Ramos (cell line): ENCODE measurements around the gene TTC7B.

Experiments
- in situ Hi-C: fragments of 300-500 bp; cut with MboI; formaldehyde crosslinking; loops from one replicate; pipeline ENCODE4 v1.14.3; 2022; ENCODE audit warnings: low sequenced_read_pairs; ENCODE audit not compliant: unreplicated experiment

TTC7B gene

GRCh38 chr14:90780519-90780918 is 35.7 kb downstream of the TTC7B start:
- in situ Hi-C loops, result no loop called here

DNA sequence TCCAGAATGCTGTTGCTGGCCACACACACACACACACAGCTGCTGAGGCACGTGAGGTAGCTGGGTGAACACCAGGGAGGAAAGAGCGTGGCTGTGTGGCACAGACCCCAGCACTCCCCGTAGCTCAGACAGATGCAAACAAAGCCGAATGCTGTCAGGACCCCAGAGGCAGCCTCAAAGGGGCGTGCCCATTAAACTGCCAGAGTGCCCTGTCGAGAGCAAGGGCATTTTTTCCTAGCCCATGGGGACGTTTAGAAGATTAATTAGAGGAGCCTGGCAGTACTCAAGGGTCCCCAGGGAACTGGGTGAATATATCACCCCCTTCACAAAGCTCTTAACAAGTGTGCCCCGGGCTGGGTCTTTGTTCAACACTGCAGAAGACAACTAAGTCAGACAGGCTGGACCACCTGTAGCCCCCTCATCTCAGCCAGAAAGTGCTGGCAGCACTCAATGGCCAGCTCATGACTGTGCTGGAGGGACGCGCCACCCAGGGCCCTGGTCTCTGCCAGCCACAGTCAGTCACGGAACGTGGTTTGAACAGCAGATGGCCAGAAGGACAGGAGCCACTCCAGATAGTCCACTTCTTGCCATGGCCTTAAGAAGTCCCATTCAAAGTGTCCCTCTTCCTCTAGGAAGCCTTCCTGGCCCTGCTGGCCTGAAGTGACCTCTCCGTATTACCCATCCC is 37.5 kb downstream of the TTC7B start:
- in situ Hi-C loops, result no loop called here

- in situ Hi-C loops, result no loop called here
These were observed 38.3 kb downstream of the TTC7B start for GRCh38 chr14:90777830-90778485.

DNA sequence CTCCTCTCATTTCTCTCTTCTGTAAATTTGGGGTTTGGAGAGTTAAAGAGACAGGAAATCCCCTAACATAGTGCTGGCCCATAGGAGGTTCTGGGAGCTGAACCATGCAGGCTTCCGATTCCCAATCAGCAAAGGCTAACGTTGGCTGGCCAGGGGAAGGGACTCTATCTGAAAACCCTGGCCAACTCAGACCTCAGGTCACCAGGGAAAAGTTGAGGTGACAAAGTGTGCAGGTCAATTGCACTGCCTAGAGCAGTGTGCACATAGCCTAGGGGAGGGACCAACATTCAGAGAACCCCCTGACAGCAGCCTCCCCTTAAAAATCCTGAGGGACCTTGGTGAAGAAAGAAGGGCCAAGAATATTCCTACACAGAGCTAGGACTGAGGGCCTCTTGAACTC is 38.9 kb downstream of the TTC7B start:
- in situ Hi-C loops, result no loop called here

GRCh38 chr14:90775441-90775840 is 40.8 kb downstream of the TTC7B start:
- in situ Hi-C loops, result no loop called here

GRCh38 chr14:90774316-90774715 is 41.9 kb downstream of the TTC7B start:
- in situ Hi-C loops, result no loop called here

DNA sequence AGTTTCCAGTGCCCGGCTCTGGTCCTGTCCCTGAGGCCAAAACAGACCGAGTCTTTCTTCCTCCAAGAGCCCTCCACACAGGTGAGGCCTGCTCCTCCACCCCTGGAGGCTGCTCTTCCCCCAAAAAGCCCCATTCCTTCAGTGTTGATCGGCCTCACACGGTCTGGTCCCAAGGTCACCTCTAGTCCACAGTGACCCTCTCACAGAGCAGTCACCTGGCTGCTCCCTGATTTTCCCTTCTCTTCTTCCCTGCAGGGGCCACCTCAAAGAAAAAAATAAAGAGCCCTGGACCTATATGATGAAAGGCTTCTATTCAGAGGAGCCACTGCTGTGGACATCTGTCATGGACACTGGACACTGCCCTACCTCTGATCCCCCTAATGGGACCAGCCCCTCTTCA is 42.5 kb downstream of the TTC7B start:
- in situ Hi-C loops, result no loop called here

GRCh38 chr14:90773196-90773486 is 43.1 kb downstream of the TTC7B start:
- in situ Hi-C loops, result no loop called here

- in situ Hi-C loops, result no loop called here
These were observed 48.3 kb downstream of the TTC7B start for GRCh38 chr14:90767899-90768298.

- in situ Hi-C loops, result no loop called here
These were observed 55.5 kb downstream of the TTC7B start for GRCh38 chr14:90760591-90761316.

DNA sequence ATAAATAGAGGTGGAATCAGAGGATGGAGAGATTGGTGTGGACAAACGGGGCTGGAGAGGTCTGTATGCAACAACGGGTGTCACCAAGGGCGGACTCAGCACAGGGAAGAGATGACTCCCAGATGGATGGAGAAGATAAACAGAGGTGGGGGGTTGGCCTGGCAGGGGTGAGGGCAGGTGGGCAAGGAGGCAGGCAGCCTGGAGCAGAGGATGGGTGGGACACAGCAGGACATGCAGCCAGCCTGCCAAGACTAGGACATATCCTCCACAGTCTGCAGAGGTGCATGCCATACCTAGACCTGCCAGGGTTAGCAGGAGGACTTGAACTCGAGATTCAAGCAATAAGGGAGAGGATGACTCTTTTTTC is 56.2 kb downstream of the TTC7B start:
- in situ Hi-C loops, result no loop called here

- in situ Hi-C loops, result no loop called here
These were observed 56.7 kb downstream of the TTC7B start for GRCh38 chr14:90759370-90760077.

DNA sequence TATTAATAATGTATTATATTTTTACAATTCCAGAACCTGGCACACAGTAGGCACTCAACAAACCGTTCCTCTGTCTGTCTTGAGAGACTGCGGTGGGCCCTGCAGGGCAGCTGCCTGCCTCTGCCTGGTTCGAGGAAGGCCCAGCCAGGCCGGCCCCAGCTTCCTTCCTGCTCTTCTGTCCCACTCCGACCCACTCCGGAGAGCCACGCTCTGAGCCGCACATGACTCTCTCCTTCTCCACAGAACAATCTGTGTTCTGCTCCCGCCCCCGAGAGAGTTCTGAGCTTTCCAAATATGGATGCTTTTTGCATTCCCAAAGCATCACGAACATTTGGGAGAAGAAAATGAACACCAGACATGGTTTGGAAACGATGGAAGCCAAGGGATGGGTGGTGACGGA is 57.3 kb downstream of the TTC7B start:
- in situ Hi-C loops, result no loop called here

GRCh38 chr14:90758028-90758889 is 58.0 kb downstream of the TTC7B start:
- in situ Hi-C loops, result no loop called here

GRCh38 chr14:90757452-90757851 is 58.8 kb downstream of the TTC7B start:
- in situ Hi-C loops, result no loop called here

GRCh38 chr14:90756755-90757345 is 59.4 kb downstream of the TTC7B start:
- in situ Hi-C loops, result no loop called here

DNA sequence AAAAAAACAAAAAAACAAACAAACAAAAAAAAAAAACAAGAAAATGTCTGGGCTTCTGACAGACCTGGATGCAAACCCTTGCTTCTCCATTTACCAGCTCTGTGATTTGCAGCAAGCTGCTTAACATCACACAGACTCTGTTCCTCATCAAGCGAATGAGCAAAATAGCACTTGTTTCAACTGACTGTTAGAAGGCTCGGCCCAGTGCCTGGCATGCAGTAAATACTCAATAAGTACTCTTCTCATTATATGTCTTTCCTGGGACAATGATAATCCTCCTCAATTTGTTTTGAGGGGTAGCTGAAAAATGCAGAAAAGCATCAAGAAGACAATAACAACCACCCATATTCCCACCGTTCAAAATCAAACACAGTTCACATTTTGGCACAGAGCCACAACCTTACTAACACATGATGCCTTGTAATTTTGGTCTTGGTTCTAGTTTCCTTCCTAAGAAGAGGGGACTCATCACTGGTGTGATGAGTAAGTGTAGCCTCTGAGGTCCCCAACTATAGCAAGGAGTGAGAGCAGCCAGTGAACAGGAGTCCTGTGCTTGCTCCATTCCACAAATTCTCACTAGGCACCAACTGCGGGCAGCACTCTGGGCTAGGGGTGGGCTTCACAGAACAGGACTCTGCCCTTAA is 60.4 kb downstream of the TTC7B start:
- in situ Hi-C loops, result no loop called here

DNA sequence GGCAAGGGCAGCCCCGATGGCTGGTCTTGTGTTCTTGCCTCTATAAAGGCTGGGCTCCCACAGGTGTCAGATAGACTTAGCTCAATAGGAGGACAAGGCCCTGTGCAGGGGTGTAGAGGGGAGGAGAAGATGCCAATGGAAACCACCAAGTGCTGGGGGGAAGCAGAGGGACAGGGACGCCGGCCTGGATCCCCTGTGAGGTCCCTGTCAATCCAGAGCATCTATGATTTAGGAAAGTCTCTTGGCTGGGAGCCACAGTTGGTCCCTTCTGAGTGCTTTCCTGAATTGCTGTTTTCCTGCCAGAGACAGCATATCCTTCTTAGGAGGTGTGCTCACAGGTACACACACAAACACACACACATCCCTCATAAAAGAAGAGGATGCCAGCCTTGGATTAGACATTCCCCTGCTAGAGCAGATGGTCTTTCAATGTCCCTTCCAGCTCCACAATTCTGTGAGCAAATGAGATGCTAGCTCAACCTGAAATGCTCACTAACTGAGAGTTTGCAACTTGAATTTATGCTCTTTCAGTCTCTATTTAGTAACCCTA is 62.7 kb downstream of the TTC7B start:
- in situ Hi-C loops, result no loop called here

- in situ Hi-C loops, result no loop called here
These were observed 65.5 kb downstream of the TTC7B start for GRCh38 chr14:90750701-90751100.
